ENCODE results near the gene SDR42E2.

DNA sequence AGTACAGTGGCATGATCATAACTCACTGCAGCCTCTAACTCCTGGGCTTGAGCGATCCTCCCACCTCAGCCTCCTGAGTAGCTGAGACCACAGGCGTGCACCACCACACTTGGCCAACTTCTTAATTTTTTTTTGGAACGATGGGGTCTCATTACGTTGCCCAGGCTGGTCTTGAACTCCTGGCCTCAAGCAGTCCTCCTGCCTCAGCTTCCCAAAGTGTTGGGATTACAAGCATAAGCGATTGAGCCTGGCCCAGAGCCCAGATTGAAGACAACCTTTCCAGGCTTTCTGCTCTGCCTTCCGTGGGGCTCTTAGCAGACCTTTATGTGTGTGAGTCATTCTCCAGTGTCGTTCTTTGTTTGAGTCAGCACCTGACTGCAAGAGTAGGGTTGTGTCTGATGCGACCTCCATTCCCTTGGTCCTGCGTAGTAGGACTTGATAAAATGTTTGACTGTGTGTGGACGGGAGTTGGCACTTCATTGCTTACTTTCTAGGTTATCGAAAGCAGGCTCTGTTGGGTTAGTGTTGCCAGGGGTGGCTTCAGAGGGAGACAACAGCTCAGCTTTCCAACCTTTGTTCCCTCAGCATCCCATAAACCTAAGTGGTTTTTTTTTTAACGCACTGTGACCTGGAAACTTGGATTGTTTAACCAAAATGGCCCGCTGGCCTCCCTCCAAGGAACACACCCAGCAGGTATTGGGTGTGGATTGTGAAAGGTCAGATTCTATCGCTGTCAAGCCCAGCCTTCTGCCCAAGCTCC, 70.2 kb downstream of the SDR42E2 start:
- TF ChIP-seq, protein P1, sequence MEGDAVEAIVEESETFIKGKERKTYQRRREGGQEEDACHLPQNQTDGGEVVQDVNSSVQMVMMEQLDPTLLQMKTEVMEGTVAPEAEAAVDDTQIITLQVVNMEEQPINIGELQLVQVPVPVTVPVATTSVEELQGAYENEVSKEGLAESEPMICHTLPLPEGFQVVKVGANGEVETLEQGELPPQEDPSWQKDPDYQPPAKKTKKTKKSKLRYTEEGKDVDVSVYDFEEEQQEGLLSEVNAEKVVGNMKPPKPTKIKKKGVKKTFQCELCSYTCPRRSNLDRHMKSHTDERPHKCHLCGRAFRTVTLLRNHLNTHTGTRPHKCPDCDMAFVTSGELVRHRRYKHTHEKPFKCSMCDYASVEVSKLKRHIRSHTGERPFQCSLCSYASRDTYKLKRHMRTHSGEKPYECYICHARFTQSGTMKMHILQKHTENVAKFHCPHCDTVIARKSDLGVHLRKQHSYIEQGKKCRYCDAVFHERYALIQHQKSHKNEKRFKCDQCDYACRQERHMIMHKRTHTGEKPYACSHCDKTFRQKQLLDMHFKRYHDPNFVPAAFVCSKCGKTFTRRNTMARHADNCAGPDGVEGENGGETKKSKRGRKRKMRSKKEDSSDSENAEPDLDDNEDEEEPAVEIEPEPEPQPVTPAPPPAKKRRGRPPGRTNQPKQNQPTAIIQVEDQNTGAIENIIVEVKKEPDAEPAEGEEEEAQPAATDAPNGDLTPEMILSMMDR (IDR thresholded peaks at IDR 0.05; ENCODE audit: insufficient read depth, low read length, poor library complexity, severe bottlenecking), result no peak
- TF ChIP-seq EZH2phosphoT487 (conservative IDR thresholded peaks at IDR 0.05; ENCODE audit: low read length), result no peak

Measured in SU-DHL-6 (cell line).